ENCODE results near the gene PRRT1.

GRCh38 chr6:32168350-32168749 lies 16.6 kb upstream of the PRRT1 start:
- TF ChIP-seq POLR2A (IDR thresholded peaks at IDR 0.05; ENCODE audit: low read depth, low read length) (no peak), POLR2AphosphoS5 (IDR thresholded peaks at IDR 0.05; ENCODE audit: low read depth, low read length) (no peak)

Data from GM12892 (cell line).